Retinal pigment epithelial cell (primary cell): ENCODE measurements around the gene MEI1.
"Not testable (repeated sequence)": the region's sequence is repeated elsewhere in the genome, so short reads cannot be mapped to it uniquely, and the experiment has no call there.

ENCODE experiments used
- DNase-seq: peaks from one replicate; pipeline ENCODE4 v3.0.0-alpha.2; 2010; ENCODE audit warnings: low read depth
- H3K4me3 ChIP-seq: 2 replicates; pipeline ENCODE4 v1.5.1; 2011; ENCODE audit warnings: mild to moderate bottlenecking, low read length, control low read depth, moderate library complexity
- TF ChIP-seq, protein P1 (sequence below): conservative IDR thresholded peaks from 2 replicates; pipeline ENCODE4 v1.5.1; 2011; ENCODE audit warnings: low read depth, low read length, control low read depth, inconsistent platforms

MEI1 gene

DNA sequence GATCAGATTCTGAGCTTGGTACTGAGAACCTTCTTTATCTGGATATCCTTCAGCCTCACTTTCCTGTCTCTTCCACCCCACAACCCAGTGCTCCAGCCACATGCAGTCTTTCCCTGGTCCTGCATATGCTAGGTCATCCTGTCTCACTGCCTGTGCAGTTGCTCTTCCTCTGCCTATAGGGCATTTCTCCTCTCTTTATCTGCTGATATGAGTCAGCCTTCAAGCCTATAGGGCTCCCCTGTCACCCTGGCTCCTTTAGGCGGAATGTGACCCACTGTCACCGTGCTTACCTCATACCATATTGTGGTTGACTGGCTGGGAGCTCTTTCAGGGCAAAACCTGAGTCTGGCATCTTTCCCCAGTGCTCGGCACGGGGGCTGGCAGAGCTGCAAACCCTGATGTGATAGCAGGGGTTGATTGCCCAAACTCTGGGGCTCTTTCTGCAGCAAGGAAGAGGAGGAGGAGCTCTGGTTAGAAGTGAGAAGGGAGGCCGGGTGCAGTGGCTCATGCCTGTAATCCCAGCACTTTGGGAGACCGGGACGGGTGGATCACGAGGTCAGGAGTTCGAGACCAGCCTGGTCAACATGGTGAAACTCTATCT is 26.3 kb downstream of the MEI1 start:
- H3K4me3 ChIP-seq: no peak overlapping the region
- DNase-seq: no peak
- TF ChIP-seq, protein P1, sequence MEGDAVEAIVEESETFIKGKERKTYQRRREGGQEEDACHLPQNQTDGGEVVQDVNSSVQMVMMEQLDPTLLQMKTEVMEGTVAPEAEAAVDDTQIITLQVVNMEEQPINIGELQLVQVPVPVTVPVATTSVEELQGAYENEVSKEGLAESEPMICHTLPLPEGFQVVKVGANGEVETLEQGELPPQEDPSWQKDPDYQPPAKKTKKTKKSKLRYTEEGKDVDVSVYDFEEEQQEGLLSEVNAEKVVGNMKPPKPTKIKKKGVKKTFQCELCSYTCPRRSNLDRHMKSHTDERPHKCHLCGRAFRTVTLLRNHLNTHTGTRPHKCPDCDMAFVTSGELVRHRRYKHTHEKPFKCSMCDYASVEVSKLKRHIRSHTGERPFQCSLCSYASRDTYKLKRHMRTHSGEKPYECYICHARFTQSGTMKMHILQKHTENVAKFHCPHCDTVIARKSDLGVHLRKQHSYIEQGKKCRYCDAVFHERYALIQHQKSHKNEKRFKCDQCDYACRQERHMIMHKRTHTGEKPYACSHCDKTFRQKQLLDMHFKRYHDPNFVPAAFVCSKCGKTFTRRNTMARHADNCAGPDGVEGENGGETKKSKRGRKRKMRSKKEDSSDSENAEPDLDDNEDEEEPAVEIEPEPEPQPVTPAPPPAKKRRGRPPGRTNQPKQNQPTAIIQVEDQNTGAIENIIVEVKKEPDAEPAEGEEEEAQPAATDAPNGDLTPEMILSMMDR: no peak

DNA sequence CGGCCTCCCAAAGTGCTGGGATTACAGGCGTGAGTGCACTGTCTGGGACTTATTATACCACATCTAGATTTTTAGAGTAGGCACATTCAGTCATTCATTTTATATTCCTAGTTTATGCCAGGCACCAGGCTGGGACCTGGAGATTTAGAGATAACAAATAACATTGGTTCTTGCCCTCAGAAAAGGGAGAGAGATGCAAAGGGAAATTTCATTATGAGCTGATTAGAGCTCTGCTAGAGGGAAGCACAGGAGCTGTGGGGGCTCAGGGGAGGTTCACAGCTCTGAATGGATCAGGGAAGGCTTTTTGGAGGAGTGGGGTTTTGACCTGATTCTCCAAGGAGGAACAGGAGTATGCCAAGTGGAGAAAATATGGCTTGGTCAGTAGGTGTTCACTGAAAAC is 32.3 kb downstream of the MEI1 start:
- no peak for DNase-seq

DNA sequence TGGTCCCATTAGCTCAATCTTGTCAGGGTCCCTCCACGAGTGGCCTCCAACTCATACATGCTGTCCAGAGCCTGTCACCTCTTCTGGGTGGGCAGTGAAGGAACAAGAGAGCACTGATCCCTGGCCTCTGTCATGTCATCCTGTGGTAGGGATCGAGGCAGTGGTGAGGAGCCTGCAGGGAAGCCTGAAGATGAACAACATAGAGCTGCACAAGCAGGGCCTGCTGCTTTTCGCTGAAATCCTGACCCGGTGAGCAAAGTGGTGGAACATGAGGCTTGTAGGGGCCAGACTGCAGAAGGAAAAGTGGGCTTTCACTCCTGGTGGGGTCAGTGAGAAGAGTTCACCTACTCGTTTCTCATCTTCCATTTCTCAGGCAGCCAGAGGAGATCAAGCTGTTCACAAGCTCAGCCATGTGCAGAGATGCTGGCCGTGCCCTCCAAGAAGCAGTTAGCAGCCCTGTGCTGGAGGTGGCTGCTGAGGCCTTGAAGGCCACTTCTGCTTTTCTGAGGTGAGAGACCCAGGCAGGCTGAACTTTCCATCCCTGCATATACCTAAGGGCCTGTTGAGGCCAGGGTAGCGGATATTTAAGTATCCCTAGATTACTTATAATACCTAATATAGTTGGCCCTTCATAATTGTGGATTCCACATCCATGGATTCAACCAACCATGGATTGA is 32.9 kb downstream of the MEI1 start:
- H3K4me3 ChIP-seq: no peak overlapping the region
- TF ChIP-seq, protein P1: no peak
- DNase-seq: no peak

More for the DNA sequence above, 32.3 kb downstream of the MEI1 start:
- TF ChIP-seq, protein P1: no peak
- H3K4me3 ChIP-seq: no peak overlapping the region

DNA sequence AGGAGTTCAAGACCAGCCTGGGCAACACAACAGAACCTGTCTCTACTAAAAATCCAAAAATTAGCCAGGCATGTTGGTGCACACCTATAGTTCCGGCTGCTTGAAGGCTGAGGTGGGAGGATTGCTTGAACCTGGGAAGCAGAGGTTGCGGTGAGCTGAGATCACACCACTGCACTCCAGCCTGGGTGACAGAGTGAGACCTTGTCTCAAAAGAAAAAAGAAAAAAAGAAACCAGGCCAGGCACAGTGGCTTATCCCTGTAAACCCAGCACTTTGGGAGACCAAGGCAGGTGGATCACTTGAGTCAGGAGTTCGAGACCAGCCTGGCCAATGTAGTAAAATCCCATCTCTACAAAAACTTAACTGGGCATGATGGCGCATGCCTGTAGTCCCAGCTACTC is 33.9 kb downstream of the MEI1 start:
- DNase-seq, H3K4me3 ChIP-seq: not testable (repeated sequence)

DNA sequence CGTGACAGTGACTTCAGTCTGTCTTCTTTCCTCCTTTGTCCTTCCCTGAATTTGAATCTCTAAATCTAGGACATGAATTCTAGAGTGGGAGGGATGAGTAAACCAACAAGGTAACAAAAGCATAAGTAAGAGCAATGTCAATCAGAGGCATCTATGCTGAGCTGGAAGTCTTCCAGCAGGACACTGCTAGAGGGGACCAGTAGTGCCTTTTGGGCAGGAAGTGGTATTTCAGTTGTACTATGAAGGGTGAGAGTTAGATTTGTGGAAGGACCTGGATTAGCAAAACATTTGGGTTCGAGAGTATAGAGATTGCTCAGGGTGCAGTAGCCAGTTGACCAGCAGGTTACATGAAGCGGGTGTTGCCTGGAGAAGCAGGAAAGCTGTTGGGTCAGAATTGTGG is 40.3 kb downstream of the MEI1 start:
- TF ChIP-seq, protein P1: no peak
- DNase-seq: no peak

DNA sequence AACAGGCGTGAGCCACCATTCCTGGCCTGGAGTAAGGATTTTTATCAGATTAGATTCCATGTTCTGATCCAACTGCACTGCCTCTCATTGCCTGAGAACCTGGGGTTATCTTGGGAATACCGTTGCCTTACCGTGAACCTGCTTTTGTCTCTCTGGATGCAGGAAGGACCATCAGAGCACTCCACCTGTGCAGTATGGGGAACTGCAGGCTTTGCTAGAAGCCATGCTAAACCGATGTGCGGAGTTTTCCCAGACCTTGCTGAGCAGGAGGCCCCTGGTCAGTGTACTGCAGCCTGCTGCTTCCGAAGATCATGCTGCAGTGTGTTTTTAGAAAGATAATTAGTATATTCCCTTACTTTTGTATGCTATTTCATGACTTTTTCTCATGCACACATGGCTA is 43.6 kb downstream of the MEI1 start:
- no peak overlapping the region for H3K4me3 ChIP-seq
- TF ChIP-seq, protein P1: no peak
- DNase-seq: no peak

More for the DNA sequence above, 40.3 kb downstream of the MEI1 start:
- no peak overlapping the region for H3K4me3 ChIP-seq

DNA sequence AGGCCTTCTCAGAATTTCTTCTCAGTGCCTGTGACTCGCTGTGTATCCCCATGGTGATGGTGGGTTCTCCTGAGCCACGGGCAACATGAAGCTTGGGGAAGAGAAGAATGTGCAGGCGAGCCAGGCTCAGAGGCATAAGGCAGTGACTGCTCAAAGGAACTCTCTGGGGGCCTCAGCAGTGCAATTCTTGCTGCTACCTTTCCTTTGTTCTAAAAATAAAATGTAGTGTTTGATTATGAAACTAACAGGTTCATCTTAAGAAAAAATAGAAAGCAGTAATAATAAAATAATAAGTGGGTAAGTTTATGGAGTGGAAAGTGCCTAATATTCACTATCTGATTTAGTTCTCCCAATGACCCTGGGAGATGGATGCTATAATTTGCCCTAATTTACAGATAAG is 46.7 kb downstream of the MEI1 start:
- DNase-seq: no peak
- no peak overlapping the region for H3K4me3 ChIP-seq
- TF ChIP-seq, protein P1: no peak
